Measurements from ENCODE around the gene INPP5B.

Gene INPP5B

DNA sequence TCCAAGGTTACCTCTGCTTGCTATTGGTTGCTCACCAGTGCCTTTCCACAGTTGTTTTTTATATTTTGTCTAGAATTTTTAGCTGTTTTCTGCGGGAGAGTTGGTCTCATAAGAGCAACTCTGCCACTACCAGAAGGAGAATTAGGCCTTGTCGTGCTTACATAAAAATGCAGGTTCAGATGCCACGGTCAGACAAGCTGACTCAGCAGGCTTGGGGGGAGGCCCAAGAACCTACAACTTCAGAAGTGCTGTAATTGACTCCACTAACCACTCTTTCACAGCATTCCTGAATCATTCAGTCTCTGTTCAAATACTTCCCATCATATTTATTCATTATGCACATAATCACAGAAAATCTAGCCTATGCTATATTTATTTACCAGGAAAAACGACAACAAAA is 115.7 kb downstream of the INPP5B start:
- no peak for DNase-seq

DNA sequence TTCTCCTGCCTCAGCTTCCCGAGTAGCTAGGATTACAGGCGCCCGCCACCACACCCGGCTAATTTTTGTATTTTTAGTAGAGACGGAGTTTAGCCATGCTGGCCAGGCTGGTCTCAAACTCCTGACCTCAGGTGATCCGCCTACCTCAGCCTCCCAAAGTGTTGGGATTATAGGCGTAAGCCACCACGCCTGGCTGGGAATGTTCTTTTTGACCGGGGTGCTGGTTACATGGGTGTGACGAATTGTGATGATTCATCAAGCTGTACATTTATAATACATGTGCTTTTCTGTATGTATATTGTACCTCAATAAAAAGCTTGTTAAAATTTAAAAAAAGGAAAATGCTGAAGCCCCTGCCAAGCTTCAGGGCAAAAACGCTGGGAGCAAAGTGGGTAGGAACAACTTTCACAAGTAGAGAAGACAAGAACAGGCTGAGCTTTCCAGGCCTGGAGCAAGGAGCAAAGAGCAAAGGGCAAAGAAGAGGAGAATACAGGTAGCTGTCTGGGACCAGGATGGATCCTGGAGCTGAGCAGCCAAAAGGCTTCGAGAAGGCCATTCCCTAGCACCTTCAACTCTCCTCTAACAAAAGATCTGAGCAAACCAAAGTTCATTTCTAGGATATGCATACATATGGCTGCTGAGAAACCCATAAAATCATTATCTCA is 118.3 kb downstream of the INPP5B start:
- no peak for DNase-seq

DNA sequence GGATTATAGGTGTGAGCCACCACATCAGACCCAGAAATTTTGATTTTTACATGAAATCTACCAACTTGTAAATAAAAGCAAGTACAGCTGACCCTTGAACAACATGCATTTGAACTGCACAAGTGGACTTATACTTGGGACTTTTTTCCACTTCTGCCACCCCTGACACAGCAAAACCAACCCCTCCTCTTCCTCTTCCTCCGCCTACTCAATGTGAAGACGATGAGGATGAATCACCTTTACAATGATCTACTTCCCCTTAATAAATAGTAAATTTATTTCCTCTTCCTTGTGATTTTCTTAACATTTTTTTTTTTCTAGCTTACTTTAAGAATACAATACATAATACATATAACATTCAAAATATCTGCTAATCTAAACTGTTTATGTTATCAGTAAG is 121.3 kb downstream of the INPP5B start:
- no peak for DNase-seq

DNA sequence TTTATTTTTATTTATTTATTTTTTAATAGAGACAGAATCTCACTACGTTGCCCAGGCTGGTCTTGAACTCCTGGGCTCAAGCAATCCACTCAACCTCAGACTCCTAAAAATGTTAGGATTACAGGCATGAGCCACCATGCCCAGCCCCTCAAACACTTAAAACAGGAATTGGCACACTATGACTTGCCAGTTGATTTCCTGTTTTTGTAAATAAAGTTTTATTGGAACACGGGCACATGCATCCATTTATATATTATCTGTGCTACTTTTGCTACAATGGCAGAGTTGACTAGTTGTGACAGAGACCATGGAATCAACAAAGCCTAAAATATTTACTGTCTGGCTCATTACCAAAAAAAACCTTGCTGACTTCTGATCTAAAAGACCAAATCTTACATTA is 122.9 kb downstream of the INPP5B start:
- DNase-seq: no peak

DNA sequence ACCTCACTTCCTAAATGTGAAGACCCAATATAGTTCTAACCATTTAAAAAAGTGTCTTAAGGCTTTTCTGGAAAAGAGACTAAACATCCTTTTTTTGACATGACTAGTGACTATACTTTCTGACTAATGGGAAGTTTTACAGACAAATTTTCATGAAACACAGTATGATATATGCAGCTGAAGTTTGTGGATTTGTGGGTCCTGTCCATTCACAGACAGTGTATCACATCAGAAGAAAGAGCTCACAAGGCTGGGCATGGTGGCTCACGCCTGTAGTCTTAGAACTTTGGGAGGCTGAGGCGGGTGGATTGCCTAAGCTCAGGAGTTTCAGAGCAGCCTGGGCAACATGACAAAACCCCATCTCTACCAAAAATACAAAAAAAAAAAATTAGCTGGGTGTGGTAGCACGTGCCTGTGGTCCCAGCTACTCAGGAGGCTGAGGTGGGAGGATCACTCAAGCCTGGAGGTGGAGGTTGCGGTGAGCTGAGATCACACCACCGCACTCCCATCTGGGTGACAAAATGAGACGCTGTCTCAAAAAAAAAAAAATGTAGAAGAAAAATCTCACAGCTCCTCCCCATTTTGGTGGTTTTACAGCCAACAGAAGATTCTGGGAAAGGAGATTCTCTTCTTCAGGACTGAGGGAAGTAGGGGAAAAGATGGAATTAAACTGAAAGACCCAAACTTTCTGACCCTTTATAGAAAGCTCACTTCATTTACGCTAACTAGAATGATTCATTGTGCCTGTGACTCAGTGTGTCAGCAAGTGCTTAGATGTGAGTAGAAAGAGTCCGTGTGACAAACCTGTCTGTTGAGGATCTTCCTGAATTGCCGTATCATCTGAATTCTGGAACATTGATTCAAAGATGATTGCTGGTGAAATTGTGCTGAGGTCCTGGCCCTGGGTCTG is 123.7 kb downstream of the INPP5B start:
- DNase-seq: no peak

DNA sequence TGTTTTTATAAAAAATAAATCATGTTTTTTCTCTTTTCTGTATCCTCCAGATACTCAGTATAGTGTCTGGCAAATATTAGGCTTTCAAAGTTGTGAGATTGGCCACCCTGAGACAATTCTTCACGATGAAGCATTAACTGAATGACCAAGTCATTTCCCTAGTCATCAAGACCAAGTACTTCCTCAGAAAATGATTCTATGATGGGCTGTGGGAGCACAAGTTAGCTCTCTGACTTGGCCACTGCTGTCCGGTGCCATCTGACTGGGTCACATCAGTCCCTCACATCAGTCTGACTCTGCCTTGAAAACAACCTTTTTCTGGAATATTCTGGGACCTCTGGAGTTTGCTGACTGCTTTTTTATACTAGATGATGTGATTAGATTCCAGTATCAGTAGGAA is 125.4 kb downstream of the INPP5B start:
- DNase-seq: no peak

DNA sequence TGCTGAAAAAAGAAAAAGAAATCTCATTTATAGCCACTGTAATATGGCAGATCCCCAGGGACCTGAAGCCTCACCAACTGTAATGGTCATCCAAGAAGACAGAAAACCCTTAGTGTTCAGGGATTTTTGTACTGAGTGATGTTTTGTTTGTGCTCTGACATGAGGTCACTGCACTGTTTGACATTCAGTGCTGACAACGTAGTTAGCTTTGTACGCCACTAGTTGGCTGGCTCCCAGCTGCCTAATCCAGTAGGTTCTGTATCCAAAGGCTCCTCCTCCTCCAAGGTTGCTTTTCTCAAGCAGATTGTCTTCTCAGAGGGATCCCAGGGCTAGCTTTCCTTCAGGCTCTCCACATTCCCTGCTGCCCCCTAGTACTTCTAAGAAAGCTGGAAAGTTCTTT is 129.4 kb downstream of the INPP5B start:
- no peak for DNase-seq

DNA sequence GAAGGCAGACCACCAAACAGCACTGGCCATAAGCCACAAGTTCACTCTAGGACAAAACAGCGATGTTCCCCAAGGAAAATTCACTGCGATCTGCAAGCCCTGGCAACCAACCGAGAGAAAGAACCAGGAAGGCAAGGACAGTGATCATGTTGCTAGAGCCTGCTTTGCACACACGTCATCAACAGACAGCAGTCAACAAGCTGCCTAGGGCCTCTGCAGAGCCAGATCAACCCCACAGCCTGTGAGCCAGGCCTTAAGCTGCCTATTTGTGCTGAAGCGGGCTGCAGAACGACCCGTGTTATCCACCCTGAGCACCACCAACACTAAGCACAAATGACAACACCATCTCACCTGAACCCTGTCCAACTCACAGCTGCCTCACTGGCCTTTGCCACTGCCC is 132.6 kb downstream of the INPP5B start:
- no peak for DNase-seq

DNA sequence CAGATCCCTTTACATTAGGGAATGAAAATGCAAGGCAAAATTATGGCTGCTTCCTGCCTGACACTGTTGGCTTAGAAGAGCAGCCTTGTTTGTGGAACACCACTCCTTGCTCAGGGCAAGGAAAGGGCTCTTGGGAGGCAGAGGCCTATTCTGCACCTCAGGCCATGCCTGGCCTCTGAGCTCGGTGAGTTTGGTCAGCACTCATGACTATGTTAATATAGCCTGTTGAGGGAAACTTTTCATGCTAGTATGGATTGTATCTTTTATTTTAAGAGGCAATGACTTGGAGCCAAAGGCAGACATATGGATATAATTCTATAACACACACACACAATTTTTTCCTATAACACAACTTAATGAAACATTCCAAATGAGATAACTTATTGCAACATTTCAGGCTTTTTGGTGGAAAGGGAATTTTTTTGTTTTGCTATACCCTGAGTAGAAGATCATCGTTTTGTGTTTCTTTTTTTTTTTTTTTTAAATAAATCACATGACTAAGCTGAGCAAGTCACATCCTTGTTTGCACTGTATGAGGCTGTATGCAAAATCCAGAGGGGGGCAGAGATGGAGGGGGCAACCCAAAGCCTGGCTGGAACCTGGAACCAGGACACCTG is 133.2 kb downstream of the INPP5B start:
- DNase-seq: no peak

DNA sequence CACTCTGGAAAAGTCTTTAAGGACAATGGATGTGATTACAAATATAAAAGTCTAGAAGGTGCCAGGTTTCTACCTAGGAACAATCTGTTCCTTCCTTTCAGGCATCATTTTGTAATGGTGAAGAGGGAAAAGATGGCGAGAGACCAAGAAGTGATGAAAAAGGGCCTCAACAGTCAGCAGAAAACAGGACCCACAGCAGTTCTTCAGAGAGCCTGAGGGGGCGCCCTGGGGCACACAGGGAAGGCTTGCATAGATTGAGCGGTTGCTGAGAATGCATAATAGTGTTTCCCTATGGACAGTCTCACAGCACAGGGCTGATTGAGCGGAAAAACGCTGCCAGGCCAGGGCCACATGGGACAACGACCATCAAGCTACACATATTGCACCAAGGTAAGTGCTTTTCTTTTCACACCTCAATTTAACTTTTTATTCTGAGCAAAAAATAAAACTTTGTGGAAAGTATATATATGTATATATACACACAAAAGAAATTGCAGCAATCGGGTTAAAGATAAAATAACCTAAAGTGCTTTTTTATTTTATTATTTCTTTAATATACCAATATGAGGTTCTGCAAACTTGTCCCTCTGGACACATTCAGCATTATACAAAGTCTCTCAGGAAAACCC is 135.7 kb downstream of the INPP5B start:
- peak; percentile 75 for DNase-seq
